Fibroblast of lung (primary cell): Measurements from ENCODE around the gene LLCFC1.

Source experiments
- CTCF ChIP-seq, 2 donors: IDR thresholded peaks in 1 of 2; conservative IDR thresholded peaks in 1 of 2; 1 replicate in 1 of 2; 2 replicates in 1 of 2; pipeline ENCODE4 v1.5.1; 2011 to 2012; ENCODE audit warnings: low read length in 2 of 2, control low read depth in 1 of 2, inconsistent platforms in 1 of 2, low read depth in 1 of 2, mild to moderate bottlenecking in 1 of 2
- EZH2 ChIP-seq: IDR thresholded peaks from 2 replicates; pipeline ENCODE4 v1.5.1; 2012; ENCODE audit warnings: low read length, control low read depth, mild to moderate bottlenecking; ENCODE audit errors: missing control alignments

DNA sequence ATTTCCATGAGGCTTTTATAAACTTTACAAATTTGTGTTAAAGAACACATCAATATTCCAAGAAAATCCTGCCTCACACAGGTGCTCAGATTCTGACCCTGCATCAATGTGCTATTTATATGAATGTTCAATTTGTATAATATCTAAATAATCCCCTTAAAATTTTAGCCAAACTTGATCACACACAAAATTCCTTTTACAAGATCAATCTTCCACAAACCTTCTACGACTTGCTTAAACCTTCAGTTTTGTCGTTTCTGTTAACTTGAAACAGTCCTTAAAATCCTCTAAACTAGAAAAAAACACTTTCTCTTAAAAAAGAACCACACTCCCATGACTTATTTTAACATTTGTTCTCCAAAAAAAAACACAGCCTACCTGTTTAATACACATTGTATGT lies 33.5 kb upstream of the LLCFC1 start:
- TF ChIP-seq EZH2 (no peak), CTCF (conservative IDR thresholded peaks at IDR 0.05 in 1 of 2, IDR thresholded peaks at IDR 0.05 in 1 of 2; ENCODE audit: low read depth in 1 of 2, low read length in 2 of 2) (no peak)
